Mucosa of gallbladder (tissue), 1 donor: ENCODE measurements around the gene ITPR3. TPM values are rescaled to one million over a fixed set of nuclear protein-coding genes. Genes with fewer than 3 reads are reported as not detected.
"Not testable (repeated sequence)": the region's sequence is repeated elsewhere in the genome, so short reads cannot be mapped to it uniquely, and the experiment has no call there.

Experiments
- DNase-seq: peaks from one replicate; pipeline ENCODE4 v3.0.0-alpha.2; 2020; ENCODE audit warnings: low spot score
- total RNA-seq: library from RNA; stranded (reverse); gene quantifications from one replicate; pipeline ENCODE4 v1.2.1, GENCODE V29; 2021
- donor health status: DM: no; HTN: no; CAD: no.

ITPR3 gene
- total RNA-seq, 1 donor from 2014 or later, result 104 TPM

DNA sequence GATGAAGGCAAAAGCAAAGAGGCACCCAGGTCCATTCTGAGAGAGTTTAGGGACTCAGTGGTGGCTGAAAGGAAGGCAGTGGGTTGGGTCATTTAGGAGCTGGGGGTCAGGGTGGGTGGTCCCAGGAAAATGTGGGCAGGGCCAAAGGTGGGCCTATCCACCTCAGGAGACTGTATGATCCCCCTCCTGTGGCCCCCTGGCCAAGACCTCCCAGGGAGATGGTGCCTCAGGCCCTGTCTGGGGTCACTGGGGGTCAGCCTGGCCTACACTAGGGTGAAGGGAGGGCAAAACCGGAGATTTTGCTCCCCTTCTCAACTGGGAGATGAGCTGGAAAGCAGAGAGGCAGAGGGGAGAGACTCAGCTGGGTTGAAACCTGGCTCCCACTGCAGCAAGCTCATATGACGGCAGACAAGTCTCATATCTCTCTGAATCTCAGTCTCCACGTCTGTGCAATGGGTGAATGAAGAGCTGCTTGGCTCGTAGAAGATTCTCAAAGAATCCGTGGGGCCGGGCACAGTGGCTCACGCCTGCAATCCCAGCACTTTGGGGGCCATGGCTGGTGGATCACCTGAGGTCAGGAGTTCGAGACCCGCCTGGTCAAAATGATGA, 29.6 kb upstream of the ITPR3 start:
- DNase-seq, result no peak

- DNase-seq, result no peak
Observed at GRCh38 chr6:33592280-33592594, 28.9 kb upstream of the ITPR3 start.

GRCh38 chr6:33592595-33593413, 28.3 kb upstream of the ITPR3 start:
- DNase-seq, result no peak

DNA sequence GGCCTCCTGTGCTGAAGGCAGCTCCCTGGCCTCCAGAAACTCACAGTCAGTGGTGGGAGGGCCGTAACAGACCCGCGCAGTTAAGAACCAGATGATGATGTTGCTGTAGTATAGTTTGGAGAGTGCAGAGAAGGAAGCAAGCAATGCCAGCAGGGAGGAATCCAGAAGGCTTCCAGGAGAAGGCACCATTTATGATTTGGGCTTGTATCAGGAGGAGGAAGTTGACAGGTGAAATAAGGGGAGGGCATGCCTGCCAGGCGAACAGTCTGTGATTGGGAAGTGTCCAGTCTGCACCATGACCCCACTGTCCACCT, 27.8 kb upstream of the ITPR3 start:
- DNase-seq, result no peak

- DNase-seq, result no peak
Observed at GRCh38 chr6:33595001-33595846, 25.9 kb upstream of the ITPR3 start.

DNA sequence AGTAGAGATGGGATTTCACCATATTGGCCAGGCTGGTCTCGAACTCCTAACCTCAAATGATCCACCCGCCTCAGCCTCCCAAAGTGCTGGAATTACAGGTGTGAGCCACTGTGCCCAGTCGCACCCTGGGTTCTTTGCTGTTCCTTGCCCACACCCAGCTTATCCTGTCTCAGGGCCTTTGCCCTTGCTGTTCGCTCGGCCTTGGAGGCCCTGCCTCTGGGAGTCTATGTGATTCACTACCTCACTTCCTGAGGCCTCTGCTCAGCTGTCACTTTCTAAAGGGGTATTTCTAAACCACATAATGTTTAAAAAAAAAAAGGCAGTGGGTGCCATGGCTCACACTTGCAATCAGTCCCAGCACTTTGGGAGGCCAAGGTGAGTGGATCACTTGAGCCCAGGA, 24.2 kb upstream of the ITPR3 start:
- DNase-seq, result not testable (repeated sequence)

DNA sequence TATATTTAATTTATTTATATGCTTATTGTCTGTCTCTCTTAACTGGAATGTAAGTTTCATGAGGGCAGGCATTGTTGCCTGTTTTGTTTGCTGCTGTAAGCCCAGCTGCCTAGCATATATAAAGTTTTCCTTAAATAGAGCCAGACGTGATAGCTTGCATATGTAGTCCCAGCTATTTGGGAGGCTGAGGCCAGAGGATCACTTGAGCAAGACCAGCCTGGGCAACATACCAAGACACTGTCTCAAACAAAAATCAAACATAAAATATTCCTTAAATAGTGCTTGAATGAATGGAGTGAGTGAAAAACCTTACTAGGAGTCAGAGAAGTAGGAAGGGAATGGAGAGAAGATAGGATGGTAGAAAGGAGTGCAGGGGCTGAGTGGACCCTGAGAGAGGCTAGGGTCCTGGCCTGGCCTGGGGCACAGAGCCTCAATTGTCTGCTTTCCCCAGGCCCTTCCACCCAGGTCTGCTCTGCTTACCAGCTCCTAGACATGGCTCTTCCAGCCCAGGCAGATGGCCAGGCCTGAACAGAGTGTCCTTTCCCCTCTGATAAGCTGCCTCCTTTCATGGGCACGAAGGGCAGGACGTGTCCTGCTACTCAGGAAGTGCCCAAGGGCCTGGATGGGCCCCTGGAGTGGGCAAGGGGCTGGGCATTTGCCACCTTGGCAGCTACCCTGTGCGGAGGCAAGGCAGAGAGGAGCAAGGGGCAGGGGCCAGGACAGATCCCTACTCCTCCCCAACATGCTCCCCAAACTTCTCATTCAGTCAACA, 23.4 kb upstream of the ITPR3 start:
- DNase-seq, result no peak

DNA sequence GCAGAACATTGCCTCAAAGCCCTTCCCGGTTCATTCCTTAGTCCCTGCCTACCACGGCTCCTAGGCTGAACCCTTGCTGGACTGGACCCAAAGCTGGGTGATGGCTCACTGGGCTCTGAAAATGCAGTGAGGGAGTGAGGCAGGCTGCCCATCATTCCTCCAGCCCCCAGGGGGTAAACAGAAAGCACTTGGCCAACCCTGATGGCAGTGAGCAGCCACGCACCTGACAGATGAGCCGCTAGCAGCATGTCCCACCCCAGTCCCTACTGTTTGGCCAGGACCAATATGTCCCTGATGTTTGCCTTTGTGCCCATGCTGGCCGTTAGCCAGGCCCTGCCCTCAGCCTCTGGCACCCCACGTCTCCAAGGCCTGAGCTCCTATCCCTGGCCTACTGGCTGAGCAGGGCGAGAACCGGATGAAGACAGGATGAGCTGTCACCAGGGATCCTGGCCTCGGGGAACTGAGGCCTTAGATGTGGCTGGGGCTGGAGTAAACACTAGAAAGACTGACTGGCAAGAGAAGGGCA, 21.6 kb upstream of the ITPR3 start:
- peak; percentile 78 for DNase-seq

- DNase-seq, result no peak
Observed at GRCh38 chr6:33600761-33601160, 20.4 kb upstream of the ITPR3 start.

DNA sequence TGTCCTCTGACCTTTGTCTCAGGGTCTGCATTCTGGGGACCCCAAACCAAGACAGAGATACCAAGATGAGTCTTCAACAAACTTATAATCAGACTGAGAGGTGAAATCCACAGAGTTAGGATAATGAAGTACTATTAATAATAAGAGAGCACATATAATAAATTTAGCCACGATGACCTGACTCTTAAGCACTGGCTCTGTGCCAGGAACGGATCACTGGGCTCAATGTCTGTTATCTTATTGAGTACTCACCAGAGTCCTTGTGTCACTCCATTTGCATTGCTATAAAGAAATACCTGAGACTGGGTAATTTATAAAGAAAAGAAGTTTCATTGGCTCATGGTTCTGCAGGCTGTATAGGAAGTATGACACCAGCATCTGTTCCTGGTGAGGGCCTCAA, 18.9 kb upstream of the ITPR3 start:
- DNase-seq, result no peak

- DNase-seq, result no peak
Observed at GRCh38 chr6:33604941-33605854, 15.9 kb upstream of the ITPR3 start.

GRCh38 chr6:33606642-33607041, 14.5 kb upstream of the ITPR3 start:
- DNase-seq, result no peak

DNA sequence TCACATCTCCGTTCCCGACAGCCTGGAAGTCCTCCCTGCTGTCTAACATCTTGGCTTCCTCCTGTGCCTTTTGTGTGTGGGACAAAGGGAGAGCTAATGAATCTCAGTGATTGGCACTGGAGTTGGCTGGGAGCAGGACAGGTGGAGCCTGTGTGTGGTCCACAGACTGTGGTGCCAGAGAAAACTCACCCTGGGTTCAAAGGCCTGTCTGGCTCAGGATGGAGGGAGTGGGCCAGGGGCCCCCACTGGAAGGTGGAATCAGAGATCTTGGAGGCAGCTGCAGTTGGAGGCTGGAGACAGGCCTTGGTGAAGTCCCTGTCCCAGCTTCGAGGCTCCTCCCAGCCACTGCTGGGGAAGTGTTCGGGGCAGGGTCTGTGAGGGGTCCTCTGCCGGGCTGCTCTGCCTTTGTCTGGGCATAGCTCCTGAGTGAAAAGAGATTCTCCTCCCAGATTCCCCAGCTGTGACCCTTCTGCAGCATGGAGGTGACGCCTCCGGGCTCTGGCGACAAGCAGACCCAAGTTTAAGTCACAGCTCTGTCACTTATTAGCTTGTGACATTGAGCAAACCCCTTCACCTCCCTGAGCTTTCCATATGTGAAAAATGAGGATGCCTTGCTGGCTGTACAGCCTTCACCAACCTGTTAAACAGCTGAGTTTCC, 13.9 kb upstream of the ITPR3 start:
- DNase-seq, result no peak

DNA sequence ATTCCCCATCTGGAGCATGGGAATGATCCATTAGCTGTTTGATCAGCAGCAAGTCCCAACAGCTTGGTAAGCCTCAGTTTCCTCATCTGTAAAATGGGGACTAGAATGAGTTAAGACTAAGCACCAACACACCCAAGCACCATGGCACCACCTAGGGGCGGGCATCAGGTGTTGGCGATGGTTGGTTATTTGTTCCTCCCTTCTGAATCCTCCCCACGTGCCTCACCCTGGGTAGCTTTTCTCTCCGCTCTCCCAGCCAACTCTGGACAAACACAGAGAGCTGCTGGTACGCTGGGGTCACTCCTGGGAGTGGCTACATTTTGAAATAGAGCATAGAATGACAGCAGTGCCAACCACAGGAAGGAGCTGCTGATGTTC, 13.3 kb upstream of the ITPR3 start:
- DNase-seq, result peak; percentile 78

DNA sequence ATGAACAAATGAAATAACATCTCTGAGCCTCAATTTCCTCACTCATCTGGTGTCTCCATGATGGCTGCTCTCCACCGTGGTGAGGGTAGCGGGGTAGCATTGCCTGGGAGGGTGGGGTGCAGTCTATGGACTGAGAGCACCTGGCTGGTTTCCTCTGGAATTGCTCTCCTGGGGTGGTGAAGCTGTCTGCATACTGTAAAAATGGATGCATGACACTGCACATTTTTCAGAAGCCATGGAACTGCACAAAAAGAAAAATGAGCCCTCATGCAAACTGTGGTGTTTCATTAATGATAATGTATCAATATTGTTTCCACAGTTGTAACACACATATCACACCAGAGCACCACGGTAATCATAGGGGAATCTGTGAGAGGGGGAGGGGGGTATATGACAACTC, 12.1 kb upstream of the ITPR3 start:
- DNase-seq, result no peak

DNA sequence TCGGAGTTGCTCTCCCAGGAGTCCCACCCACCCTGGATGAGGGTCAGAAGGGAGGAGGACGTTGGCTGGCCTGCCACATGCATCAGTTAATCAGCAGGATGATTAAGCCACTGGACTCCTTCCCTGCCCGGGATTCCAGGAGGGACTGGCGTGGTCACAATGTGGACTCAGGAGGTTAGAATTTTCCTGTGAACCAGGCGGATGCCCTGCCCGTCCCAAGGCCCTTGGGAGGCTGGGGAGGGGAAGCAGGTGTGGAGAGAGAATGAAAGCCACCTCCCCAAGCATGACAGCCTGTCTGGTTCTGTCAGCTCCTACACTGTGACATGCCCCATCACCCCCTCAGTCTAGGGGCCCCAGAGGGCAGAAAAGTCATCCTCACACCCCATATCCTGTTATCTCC, 11.6 kb upstream of the ITPR3 start:
- no peak for DNase-seq

DNA sequence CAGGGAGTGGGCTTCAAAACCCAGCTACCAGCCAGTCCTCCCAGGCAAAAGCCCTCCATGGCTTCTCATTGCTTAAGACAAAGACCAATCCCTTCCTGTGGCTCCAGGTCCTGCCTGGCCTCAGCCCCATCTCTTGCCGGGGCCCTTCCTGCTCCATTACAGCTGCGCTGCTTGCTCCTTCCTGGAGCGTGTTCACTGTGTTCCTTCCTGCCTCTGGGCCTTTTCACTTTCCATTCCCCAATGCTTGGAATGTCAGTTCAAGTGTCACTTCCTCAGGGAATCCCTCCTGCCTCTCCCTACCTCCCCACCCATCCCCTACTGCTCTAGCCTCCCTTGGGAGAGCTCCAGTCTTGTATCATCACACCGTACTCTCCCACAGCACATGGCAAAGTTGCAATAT, 11.1 kb upstream of the ITPR3 start:
- no peak for DNase-seq

DNA sequence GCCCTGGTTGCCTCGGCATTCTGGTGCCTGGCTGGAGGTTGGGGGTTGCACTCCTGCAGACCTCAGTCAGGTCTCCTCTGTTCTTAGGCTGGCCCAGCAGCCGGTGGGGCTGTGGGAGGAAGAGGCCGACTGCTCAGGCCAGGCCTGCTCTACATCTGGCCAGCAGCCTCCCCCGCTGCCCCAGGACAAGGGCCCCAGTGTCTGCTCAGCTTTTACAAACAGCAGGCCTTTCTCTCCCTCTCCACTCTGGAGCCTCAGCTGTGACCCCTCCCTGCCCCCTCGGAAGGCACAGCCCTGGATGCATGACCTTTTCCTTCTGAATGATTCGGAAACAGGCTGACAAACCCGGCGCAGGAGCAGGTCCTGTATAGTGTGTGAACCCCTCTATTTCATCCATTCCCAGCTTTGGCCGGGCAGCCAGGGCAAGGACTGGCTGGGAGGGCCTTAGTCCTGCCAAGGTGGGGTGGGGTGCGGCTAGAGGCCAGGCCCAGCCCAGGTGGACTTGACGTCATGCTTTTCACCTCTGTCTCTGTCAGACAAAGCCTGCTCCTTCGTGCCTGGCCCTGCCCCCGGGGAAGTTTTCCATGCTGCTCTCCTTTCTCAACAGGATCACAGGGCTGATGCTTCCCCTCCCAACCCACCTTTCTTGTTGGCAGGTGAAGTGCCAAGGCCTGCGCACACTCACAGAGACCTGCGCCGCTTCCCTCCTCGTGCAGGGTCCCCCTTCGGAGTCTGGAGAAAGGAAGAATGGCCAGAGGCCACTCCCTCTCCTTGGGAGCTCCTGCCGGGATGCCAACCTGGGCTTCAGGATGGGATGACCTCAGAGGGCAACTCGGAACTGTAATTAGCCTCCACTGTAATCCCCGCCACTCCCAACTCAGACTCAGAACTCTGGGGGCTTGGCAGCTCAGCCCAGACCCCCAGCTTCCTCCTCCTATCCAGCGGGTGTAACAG, 10.1 kb upstream of the ITPR3 start:
- peak; percentile 80 for DNase-seq

GRCh38 chr6:33613146-33613794, 7.9 kb upstream of the ITPR3 start:
- no peak for DNase-seq
